Activated CD4-positive, alpha-beta T cell treated with anti-CD3 and anti-CD28 coated beads for 48 hours (primary cell): ENCODE data around the gene RTEL1.
"Not testable (repeated sequence)": the region's sequence is repeated elsewhere in the genome, so short reads cannot be mapped to it uniquely, and the experiment has no call there.

Source experiments
- DNase-seq: peaks from one replicate; pipeline ENCODE4 v3.0.0-alpha.2; 2020

Gene RTEL1

DNA sequence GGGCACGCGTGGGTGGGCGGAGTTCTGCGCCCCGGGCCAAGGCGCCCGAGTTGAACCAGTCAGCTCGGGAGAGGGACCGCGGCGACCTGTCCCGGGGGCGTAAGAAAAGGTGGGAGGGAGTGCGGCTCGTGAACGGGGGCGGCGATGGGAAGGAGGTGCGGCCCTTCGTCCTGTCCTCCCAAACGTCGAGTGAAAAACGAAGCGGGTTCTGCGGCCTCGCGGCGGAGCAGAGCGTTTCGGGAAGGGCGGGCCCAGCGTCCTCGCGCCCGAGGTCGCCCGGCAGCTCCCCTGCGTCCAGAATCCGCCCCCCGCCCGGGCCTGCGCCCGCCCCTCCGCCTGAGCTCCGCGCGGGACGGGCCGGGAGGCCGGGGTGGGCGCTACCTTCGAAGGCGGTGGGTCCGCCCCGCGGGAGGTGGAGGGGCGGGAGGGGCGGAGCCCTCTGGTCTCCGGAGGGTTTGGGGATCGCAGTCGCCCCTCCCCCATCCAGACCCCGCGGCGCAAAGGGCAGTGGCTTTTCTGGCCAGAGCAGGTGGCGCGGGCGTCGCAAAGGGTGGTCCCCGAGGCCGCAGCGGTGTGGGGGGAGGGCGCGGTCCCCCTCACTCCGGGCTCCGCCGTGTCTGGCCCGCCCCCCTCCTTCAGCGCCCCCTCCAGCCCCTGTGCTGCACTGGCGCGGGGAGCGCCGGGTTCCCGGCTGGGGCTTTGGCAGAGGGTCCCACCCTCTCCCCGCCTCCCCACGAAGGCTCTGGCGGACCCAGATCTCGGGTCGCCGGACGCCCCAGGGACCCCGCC is 5.7 kb upstream of the RTEL1 start:
- no peak for DNase-seq

- peak; percentile 75 for DNase-seq
Measured at GRCh38 chr20:63653041-63653973, 4.8 kb upstream of the RTEL1 start, which contains the start of gene STMN3. Gene STMN3 (minus strand): TSS chr20:63653424. CDS start chr20:63653345, 79 bp downstream.

DNA sequence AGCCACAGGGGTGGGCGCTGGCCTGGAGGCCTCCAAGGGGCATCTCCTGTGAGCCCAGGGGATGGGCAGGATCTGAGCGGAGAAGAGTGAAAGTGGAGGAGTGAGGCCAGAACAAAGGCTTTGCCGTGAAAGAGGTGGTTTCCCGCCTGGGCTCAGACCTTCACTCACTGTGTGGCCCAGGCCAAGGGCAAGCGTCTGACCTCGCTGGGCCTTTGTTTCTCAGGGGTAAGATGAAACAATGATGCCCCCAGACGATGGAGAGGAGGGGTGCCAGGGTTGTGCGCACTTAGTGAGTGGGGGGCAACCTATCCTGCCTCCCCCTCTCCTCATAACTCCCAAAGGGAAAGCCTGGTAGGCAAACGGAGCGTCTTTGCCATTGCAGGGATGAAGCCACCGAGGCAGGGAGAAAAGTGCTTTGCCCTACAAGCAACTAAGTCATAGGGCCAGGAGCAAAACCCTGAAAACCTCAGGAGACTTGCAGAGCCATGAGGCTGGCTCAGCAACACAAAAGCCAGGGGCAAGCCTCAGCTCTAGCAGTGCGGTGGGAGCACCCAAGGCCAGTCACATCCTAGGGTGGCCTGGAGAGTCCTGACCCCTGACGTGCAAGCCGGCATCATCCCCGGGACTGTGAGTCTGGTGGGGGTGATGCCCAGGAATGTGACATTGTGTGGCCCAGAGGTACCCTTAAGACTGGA is 4.0 kb upstream of the RTEL1 start:
- DNase-seq, result no peak

DNA sequence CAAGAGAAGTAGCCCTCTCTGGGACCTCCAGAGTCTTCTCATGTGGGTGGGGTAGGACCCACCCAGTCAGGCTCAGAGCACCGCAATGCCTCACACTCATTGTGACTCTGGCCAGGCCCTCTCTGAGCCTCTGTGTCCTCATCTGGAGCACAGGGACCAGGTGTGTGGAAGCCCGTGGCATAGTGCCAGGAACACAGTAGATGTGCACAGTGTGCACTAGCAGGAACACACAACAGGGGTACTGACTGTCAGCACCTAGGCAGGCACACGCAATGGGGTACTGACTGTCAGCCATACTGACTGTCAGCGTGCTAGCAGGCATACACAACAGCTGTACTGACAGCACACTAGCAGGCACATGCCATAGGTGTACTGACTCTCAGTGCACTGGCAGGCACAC is 2.9 kb upstream of the RTEL1 start:
- DNase-seq, result no peak

DNA sequence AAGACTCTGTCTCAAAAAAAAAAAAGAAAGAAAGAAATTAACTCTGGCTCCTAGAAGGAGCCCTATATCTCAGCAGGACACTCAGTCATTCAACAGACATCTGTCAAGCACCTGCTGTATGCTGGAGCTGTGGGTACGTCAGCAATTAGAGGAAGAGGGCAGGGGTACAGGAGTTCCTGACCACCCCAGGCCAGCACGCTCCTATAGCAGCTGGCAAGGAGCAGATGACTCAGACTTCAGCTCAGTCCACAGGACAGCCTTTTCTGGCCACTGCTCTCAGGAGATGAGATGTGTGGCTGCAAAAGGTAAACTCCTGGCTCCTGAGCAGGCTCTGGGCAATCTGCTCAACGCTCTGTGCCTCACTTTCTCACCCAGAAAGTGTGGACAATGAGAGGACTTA is 1.7 kb upstream of the RTEL1 start:
- DNase-seq, result no peak

GRCh38 chr20:63657260-63657936 is 714 bp upstream of the RTEL1 start:
- DNase-seq, result no peak

DNA sequence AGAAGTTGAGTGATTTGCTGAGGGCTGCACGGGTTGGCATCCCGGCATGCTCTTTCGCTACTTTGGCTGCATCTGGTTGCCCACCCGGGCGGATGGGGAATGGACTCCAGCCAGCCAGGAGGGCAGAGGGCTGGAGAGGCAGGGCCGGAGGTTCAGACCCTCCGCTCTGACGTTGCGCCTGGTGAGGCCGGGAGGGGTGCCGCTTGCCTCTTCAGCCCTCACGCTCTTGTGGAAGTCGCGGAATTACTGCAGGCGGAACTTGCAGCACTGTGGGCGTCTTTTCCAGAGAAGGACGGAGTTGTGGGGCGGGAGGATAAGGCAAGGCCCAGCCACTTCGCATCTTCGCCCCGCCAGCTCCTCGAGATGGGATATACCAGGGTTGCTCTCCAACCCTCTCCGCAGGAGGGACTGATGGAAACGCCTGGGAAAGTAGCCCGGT is 656 bp downstream of the RTEL1 start:
- DNase-seq, result peak; percentile 52

- no peak for DNase-seq
Measured at GRCh38 chr20:63659370-63659769, 1.3 kb downstream of the RTEL1 start.

- DNase-seq, result not testable (repeated sequence)
Measured at GRCh38 chr20:63660174-63660573, 2.1 kb downstream of the RTEL1 start.

- DNase-seq, result no peak
Measured at GRCh38 chr20:63660622-63661021, 2.5 kb downstream of the RTEL1 start.

DNA sequence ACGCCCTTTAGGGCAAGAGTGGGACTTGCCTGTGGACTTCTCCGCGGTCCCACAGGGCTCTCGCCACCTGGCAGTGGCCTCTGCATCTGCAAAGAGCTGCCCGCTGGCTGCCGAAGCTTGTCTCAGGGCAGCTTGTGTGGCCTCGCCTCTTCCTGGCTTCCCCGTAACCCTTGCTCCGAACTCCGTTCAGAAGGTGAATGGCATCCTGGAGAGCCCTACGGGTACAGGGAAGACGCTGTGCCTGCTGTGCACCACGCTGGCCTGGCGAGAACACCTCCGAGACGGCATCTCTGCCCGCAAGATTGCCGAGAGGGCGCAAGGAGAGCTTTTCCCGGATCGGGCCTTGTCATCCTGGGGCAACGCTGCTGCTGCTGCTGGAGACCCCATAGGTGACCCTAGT is 3.0 kb downstream of the RTEL1 start:
- DNase-seq, result no peak

DNA sequence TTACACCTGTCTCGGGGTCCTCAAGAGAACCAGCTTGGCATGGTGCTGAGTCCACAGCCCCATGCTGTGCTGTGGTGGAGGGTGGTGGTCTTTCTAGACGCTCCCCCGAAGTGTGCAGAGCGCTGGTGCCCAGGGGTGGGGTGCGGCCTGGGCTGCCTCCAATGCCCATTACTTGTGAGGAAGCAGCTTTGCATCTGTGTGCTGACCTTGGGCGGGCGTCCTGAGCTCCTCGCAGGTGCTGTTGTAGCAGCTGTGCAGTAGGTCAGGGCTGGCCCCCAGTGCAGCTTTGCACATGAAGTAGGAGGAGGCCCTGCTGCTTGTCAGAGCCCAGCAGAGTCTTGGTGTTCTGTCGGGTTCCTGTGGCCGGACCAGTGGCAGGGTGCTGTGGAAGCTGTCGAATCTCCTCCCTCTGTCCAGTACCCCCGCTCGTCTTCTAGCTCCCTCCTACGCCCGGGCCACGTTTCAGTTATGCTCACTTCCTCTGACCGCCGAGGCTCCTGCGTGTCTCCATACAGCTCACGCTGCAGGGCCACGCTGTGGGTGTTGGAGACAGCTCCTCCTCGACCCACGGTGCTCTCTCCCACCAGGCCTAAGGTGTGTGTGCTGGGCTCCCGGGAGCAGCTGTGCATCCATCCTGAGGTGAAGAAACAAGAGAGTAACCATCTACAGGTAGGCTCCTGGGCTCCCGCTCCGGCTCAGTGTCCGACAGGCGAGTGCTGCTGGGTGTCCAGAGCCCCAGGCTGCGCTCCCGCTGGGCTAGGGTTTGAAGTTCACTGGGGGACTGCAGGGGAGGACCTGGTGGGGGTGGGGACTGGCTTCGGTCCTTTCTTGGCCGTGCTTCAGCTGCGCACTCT is 4.1 kb downstream of the RTEL1 start:
- DNase-seq, result no peak

- no peak for DNase-seq
Measured at GRCh38 chr20:63662813-63663189, 4.7 kb downstream of the RTEL1 start.

DNA sequence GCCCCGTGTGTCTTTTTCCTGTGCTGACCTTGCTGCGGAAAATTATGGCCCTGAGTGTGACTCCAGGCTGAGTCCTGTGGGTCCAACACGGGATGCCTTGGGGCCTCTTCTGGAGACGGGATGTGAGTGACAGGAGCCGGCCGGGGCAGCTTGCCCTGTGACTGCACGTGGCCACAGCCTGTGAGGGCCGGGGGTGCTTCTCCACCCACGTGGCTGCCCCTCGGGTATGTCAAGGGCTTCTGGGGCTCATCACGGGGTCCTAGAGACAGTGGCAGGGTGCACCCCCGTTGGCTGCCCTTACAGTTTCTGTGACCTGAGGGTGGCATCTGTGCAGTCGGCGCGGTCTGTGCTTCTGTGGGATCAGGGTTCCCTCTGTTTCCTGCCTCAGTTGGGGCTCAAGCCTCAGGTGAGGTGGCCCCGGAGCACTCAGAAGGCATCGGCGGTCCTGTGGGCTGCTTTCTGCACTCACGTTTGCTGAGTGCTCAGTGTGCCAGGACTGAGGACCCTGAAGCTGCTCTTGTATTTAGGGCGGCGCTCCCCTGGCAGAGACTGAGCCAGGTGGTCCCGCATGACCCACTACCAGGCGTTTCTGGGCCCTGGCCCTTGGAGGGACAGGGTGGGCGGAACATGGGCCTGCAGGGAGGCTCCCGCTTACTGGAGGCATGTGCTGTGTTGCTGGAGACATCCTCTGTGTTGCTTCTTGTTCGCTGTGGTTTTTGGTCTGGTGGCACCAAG is 5.4 kb downstream of the RTEL1 start:
- DNase-seq, result no peak

DNA sequence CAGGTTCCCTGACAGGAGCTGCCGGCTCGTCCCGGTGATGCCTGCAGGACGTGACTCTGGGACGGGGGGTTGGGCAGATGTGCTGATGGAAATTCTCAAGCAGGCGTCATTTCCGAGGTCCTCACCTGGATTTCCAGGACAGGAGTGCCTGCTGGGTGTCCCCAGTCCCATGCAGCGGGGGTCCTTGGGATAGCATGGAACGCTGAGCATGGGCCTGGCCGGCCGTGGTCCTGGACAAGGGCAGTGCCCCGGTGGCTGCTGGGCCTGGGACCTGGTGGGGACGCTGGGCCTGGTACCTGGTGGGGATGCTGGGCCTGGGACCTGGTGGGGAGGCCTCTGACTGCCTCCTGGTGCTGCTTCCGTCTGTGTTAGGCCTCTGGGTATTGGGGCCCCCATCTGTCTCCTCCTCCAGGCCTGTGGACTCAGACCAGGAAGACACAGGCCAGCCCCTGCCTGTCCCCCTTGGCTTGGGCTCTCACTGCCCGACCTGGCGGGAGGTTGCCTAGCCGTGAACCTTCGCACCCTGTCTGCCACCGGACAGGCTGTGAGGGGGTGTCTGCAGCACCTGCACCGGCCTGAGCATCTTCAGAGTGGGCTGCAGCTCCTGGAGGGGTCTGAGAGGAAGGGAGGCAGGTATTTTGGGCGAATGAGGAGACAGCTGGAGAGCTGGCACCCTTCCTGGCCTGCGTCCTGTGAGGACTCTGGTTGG is 6.2 kb downstream of the RTEL1 start:
- no peak for DNase-seq

DNA sequence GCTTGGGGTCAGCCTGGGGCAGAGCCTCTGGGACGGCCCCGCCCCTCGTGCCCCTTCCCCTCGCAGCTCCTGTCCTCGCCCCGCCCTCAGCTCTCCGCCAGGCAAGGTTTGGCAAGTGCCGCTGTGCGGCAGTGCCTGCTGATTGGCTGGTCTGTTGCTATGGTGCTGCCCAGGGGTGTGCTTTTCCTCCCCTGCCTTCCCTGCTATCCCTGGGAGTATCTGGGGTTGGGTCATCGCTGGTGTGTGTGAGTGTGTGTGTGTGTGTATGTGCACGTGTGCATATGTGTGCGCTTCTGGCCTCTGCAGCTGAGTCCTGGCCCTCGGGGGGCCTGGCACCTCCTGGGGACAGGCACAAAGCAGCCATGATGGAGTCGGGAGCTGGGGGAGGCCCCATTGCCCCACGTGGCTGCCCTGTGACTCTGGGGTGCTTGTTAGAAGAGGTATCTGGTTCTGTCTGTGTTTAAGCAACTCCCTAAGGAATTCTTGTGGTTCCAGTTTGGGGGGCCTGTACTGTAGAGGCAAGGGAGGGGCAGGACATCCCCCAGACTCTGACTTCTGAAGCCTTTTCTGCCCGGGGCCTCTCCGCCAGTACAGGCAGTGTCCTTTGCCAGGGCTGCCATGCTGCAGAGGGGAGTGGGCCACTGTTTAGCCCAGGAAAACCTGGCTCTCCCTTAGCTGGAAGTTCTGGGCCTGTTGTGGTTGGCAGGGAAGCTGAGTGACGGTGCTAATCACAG is 6.9 kb downstream of the RTEL1 start:
- no peak for DNase-seq

GRCh38 chr20:63665708-63666107 is 7.6 kb downstream of the RTEL1 start:
- no peak for DNase-seq

DNA sequence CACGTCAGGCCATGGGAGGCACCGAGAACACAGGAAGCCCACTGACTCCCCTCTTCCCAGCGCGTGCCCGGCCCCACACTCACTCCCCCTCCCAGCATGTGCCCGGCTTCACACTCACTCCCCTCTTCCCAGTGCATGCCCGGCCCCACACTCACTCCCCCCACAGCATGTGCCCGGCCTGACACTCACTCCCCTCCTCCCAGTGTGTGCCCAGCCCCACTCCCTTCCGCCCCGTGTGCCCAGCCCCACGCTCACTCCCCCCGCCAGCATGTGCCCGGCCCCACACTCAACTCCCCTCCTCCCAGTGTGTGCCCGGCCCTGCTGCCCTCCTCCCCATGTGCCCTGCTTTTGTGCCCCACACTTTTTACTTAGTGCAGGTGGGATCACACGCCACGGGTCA is 9.7 kb downstream of the RTEL1 start:
- DNase-seq, result no peak

- DNase-seq, result no peak
Measured at GRCh38 chr20:63668351-63668750, 10.2 kb downstream of the RTEL1 start.

DNA sequence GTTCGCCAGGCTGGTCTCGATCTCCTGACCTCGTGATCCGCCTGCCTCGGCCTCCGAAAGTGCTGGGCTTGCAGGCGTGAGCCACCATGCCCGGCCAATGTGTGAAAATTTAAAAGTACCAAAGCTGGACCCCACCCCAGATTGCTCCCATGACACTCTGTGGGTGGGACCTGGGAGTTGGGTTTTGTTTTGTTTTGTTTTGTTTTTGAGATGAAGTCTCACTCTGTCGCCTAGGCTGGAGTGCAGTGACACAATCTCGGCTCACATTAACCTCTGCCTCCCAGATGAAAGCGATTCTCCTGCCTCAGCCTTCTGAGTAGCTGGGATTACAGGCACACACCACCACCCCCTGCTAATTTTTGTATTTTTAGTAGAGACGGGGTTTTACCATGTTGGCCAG is 13.6 kb downstream of the RTEL1 start:
- DNase-seq, result not testable (repeated sequence)
